PC-3 (cell line): ENCODE measurements around the gene MICALL2. TPM values are rescaled to one million over a fixed set of nuclear protein-coding genes. Genes with fewer than 3 reads are reported as not detected.

Experiments used
- ATAC-seq: fragments of 200-7000 bp; cut with Tn5 transposase; 2 replicates; pipeline ENCODE4 v1.9.1; 2020; ENCODE audit warnings: mild to moderate bottlenecking, moderate library complexity
- BruUV-seq: library from RNA; stranded (reverse); fragments of 400-500 nt; replicated peaks from 2 replicates; lab custom pipeline; 2021; lab: Mats Ljungman, UMichigan
- CTCF ChIA-PET: fragments of 300-600 bp; sonication (Branson Sonifier 250); formaldehyde crosslinking; loops from one replicate; lab custom pipeline; 2022; ENCODE audit warnings: antibody characterized with exemption; lab: Charles Lee
- POLR2A ChIA-PET: fragments of 300-600 bp; sonication (Branson Sonifier 250); formaldehyde crosslinking; loops from one replicate; lab custom pipeline; 2022; ENCODE audit warnings: antibody characterized with exemption; ENCODE audit not compliant: unreplicated experiment; lab: Charles Lee
- DNase-seq: peaks from one replicate; pipeline ENCODE4 v3.0.0-alpha.2; 2015
- H2AFZ ChIP-seq: fragments of 300-600 bp; sonication (generic); 2 replicates; pipeline ENCODE4 v1.6.0; 2016; ENCODE audit warnings: antibody characterized with exemption, low read length
- H3F3A ChIP-seq: fragments of 300-600 bp; sonication (generic); one replicate; pipeline ENCODE4 v1.6.0; 2017; ENCODE audit warnings: antibody characterized with exemption, low read length, control low read depth, mild to moderate bottlenecking; ENCODE audit not compliant: unreplicated experiment
- H3K27ac ChIP-seq: fragments of 300-600 bp; sonication (generic); 2 replicates; pipeline ENCODE4 v1.5.1; 2016; ENCODE audit warnings: mild to moderate bottlenecking, low read length
- H3K27me3 ChIP-seq: fragments of 300-600 bp; sonication (generic); 2 replicates; pipeline ENCODE4 v1.6.1; 2016; ENCODE audit warnings: low read length, mixed read lengths
- H3K36me3 ChIP-seq: fragments of 300-600 bp; sonication (generic); 2 replicates; pipeline ENCODE4 v1.6.1; 2016; ENCODE audit warnings: low read depth, mixed run types, low read length, mixed read lengths
- H3K4me1 ChIP-seq: fragments of 300-600 bp; sonication (generic); 2 replicates; pipeline ENCODE4 v1.5.1; 2016; ENCODE audit warnings: low read length; ENCODE audit not compliant: insufficient read depth
- H3K4me2 ChIP-seq: fragments of 300-600 bp; sonication (generic); 2 replicates; pipeline ENCODE4 v1.6.0; 2016; ENCODE audit warnings: low read length
- H3K4me3 ChIP-seq: fragments of 300-600 bp; sonication (generic); 2 replicates; pipeline ENCODE4 v1.5.1; 2016; ENCODE audit warnings: mild to moderate bottlenecking, low read length, mixed read lengths
- H3K79me2 ChIP-seq: fragments of 300-600 bp; sonication (generic); 2 replicates; pipeline ENCODE4 v1.6.1; 2017; ENCODE audit warnings: low read length, mixed read lengths
- H3K9ac ChIP-seq: fragments of 300-600 bp; sonication (generic); 2 replicates; pipeline ENCODE4 v1.6.0; 2016; ENCODE audit warnings: mild to moderate bottlenecking, low read length
- H3K9me2 ChIP-seq: fragments of 300-600 bp; sonication (generic); replicated peaks from 2 replicates; pipeline ENCODE4 v1.6.1; 2016; ENCODE audit warnings: mixed run types, low read length, mixed read lengths
- H3K9me3 ChIP-seq: fragments of 300-600 bp; sonication (generic); 2 replicates; pipeline ENCODE4 v1.6.1; 2016; ENCODE audit warnings: low read length, mixed read lengths
- H4K20me1 ChIP-seq: fragments of 300-600 bp; sonication (generic); 2 replicates; pipeline ENCODE4 v1.6.1; 2016; ENCODE audit warnings: low read length, mixed read lengths
- CTCF ChIP-seq: fragments of 300-600 bp; sonication (generic); conservative IDR thresholded peaks from 2 replicates; pipeline ENCODE4 v1.5.1; 2017; ENCODE audit warnings: antibody characterized with exemption, low read depth, mild to moderate bottlenecking, low read length
- EZH2 ChIP-seq: fragments of 300-600 bp; sonication (generic); IDR thresholded peaks from one replicate; pipeline ENCODE4 v1.6.1; 2017; ENCODE audit warnings: antibody characterized with exemption, mild to moderate bottlenecking, low read length; ENCODE audit not compliant: unreplicated experiment
- EZH2phosphoT487 ChIP-seq: fragments of 300-600 bp; sonication (generic); IDR thresholded peaks from 2 replicates; pipeline ENCODE4 v1.6.1; 2018; ENCODE audit warnings: mild to moderate bottlenecking, antibody characterized with exemption, low read length, borderline replicate concordance
- intact Hi-C: fragments of 100-400 bp; cut with micrococcal nuclease; formaldehyde crosslinking; loops from 2 replicates; pipeline ENCODE4 v1.9.0; 2023
- total RNA-seq: library from RNA; depleted of rRNA; stranded (reverse); fragments of >200 nt; gene quantifications from 2 replicates; pipeline ENCODE4 v1.2.3, GENCODE V29; 2014

MICALL2 gene
- total RNA-seq, 1 experiment from 2014 or later: 52.8 TPM

GRCh38 chr7:1487466-1487865 is 28.2 kb upstream of the MICALL2 start:
- BruUV-seq: no TSS peak
- Histone ChIP-seq H3K9me3 (no peaks in the 10 kb centered on the region), H3K4me2 (no peak overlapping the region), H3K4me1 (no peaks in the 10 kb centered on the region), H3K27ac (no peak overlapping the region), H3K9me2 (no peaks in the 10 kb centered on the region), H4K20me1 (no peaks in the 10 kb centered on the region), H3K27me3 (no peaks in the 10 kb centered on the region), H3F3A (no peaks in the 10 kb centered on the region), H3K4me3 (no peak overlapping the region), H2AFZ (no peak overlapping the region), H3K79me2 (no peaks in the 10 kb centered on the region), H3K36me3 (peaks cover 8% of the 10 kb centered on the region; the same call in 1 of the 2 replicates), H3K9ac (no peak overlapping the region)
- DNase-seq: no peak
- ChIA-PET CTCF (no interaction called here), POLR2A (no interaction called here)
- intact Hi-C loops: no loop called here
- TF ChIP-seq EZH2 (no peak), EZH2phosphoT487 (no peak), CTCF (no peak)
- ATAC-seq: no peak

GRCh38 chr7:1486571-1486970 is 27.3 kb upstream of the MICALL2 start:
- H3K9ac ChIP-seq: no peak overlapping the region
- peaks cover 8% of the 10 kb centered on the region; the same call in 1 of the 2 replicates for H3K36me3 ChIP-seq
- no peak overlapping the region for H2AFZ ChIP-seq
- no peaks in the 10 kb centered on the region for H3K27me3 ChIP-seq
- BruUV-seq: no TSS peak
- H3F3A ChIP-seq: no peaks in the 10 kb centered on the region
- no peaks in the 10 kb centered on the region for H3K9me3 ChIP-seq
- DNase-seq (no peak), ATAC-seq (no peak)
- CTCF ChIA-PET: no interaction called here
- no peaks in the 10 kb centered on the region for H4K20me1 ChIP-seq
- no peak for TF ChIP-seq CTCF
- no peak overlapping the region for H3K4me2 ChIP-seq
- no peaks in the 10 kb centered on the region for H3K4me1 ChIP-seq
- H3K4me3 ChIP-seq: no peak overlapping the region
- POLR2A ChIA-PET: no interaction called here
- H3K9me2 ChIP-seq: no peaks in the 10 kb centered on the region
- no peak overlapping the region for H3K27ac ChIP-seq
- intact Hi-C loops: no loop called here
- H3K79me2 ChIP-seq: no peaks in the 10 kb centered on the region

GRCh38 chr7:1485156-1485555 is 25.9 kb upstream of the MICALL2 start:
- Histone ChIP-seq H4K20me1 (no peaks in the 10 kb centered on the region), H3F3A (no peaks in the 10 kb centered on the region), H3K9ac (no peak overlapping the region), H3K9me2 (no peaks in the 10 kb centered on the region), H2AFZ (no peak overlapping the region), H3K9me3 (no peaks in the 10 kb centered on the region), H3K27ac (no peak overlapping the region), H3K79me2 (no peaks in the 10 kb centered on the region), H3K4me1 (no peaks in the 10 kb centered on the region), H3K4me2 (no peak overlapping the region), H3K4me3 (no peak overlapping the region), H3K27me3 (no peaks in the 10 kb centered on the region), H3K36me3 (peaks cover 8% of the 10 kb centered on the region; the same call in 1 of the 2 replicates)
- TF ChIP-seq CTCF (no peak), EZH2 (no peak), EZH2phosphoT487 (no peak)
- no peak for ATAC-seq
- no peak for DNase-seq
- ChIA-PET POLR2A (no interaction called here), CTCF (no interaction called here)
- no TSS peak for BruUV-seq
- intact Hi-C loops: no loop called here
